ENCODE results near the gene KIAA1755. TPM values are rescaled to one million over a fixed set of nuclear protein-coding genes. Genes with fewer than 3 reads are reported as not detected.

KIAA1755 gene
- total RNA-seq, 4 donors from 2014 or later = 0.17 to 0.88 (median 0.46) TPM; not detected in 1

DNA sequence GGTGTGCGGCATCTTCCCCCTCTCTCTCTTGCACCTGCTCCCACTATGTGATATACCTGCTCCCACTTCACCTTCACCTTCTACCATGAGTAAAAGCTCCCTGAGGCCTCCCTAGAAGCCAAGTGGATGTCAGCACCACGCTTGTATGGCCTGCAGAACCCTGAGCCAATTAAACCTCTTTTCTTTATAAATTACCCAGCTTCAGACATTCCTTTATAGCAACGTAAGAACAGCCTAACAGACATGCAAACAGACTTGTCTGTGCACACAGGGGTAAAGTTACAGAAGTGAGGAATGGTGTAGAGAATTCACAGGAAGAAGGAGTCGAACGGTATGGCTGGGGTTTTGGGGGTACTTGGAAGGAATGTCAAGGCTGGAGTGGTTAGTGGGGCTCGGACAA lies 80.7 kb downstream of the KIAA1755 start:
- no peak overlapping the region for H3K4me3 ChIP-seq (ENCODE audit: low read depth, poor library complexity, severe bottlenecking)
- TF ChIP-seq CTCF (IDR thresholded peaks at IDR 0.05) (no peak), POLR2A (IDR thresholded peaks at IDR 0.05) (no peak)
- WGBS, 2 donors = 77 to 86% methylated on average over 6 of the region's 6 CpGs
- intact Hi-C loops (cut with DNase I; ENCODE audit: low total_unique reads) = no loop called here
- no peak for DNase-seq (ENCODE audit: low spot score in 2 of 2)

- intact Hi-C loops (cut with DNase I; ENCODE audit: low total_unique reads) = no loop called here
- 89 to 93% methylated on average over 4 of the region's 4 CpGs for WGBS, 2 donors
- no peak overlapping the region for H3K4me3 ChIP-seq (ENCODE audit: low read depth, poor library complexity, severe bottlenecking)
- DNase-seq (ENCODE audit: low spot score in 2 of 2) = no peak
- TF ChIP-seq CTCF (IDR thresholded peaks at IDR 0.05) = no peak
These were observed 82.0 kb downstream of the KIAA1755 start for GRCh38 chr20:38178581-38178980.

DNA sequence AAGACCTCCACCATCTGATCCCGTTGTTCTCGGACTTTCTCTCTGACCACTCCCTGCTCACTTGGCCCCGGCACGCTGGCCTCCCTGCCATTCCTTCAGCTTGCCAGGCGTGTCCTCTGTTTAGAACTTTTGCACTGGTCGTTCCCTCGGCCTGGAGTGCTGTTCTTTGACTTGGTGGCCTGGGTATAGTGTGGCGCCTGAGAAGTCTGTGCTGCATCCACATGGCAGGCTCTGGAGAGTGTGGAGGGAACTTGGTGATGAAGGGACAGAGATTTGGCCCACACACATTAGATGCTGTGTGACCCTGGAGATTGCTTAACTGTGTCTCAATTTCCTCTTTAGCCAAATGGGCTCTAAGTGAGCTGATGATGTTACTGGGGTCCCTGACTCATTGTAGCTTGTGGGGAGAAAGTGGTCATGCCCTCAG lies 82.5 kb downstream of the KIAA1755 start:
- DNase-seq (ENCODE audit: low spot score in 2 of 2) = no peak
- 77 to 87% methylated on average over 8 of the region's 8 CpGs for WGBS, 2 donors
- TF ChIP-seq CTCF (IDR thresholded peaks at IDR 0.05) = no peak
- TF ChIP-seq POLR2A (IDR thresholded peaks at IDR 0.05) = no peak
- no peak overlapping the region for H3K4me3 ChIP-seq (ENCODE audit: low read depth, poor library complexity, severe bottlenecking)
- intact Hi-C loops (cut with DNase I; ENCODE audit: low total_unique reads) = no loop called here

DNA sequence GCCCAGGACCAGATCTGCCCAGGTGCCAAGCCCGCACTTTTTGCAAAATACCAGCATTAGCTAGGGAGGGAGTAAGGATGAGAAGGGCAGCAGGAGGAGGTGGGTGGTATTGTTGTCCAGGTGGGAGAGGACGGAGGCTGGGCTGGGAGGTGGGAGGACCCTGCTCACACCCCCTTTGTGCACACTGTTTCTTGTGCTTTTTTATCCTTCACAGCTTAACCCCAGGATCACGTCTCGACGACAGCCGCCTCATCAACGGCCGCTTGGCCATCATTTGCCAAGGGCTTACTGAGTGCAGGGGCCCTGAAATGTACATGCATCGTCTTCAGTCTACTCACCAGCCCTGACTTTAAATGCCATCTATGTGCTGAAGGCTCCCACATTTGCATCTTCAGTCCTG lies 83.3 kb downstream of the KIAA1755 start:
- intact Hi-C loops (cut with DNase I; ENCODE audit: low total_unique reads) = no loop called here
- no peak overlapping the region for H3K4me3 ChIP-seq (ENCODE audit: low read depth, poor library complexity, severe bottlenecking)
- TF ChIP-seq CTCF (IDR thresholded peaks at IDR 0.05) (no peak), POLR2A (IDR thresholded peaks at IDR 0.05) (no peak)
- 84 to 85% methylated on average over 9 of the region's 9 CpGs for WGBS, 2 donors
- DNase-seq (ENCODE audit: low spot score in 2 of 2) = no peak

GRCh38 chr20:38175304-38176180 lies 85.0 kb downstream of the KIAA1755 start:
- DNase-seq (ENCODE audit: low spot score in 2 of 2) = no peak
- WGBS, 2 donors = 71 to 75% methylated on average over 16 of the region's 16 CpGs
- no peak overlapping the region for H3K4me3 ChIP-seq (ENCODE audit: low read depth, poor library complexity, severe bottlenecking)
- TF ChIP-seq POLR2A (IDR thresholded peaks at IDR 0.05) = no peak
- intact Hi-C loops (cut with DNase I; ENCODE audit: low total_unique reads) = no loop called here

DNA sequence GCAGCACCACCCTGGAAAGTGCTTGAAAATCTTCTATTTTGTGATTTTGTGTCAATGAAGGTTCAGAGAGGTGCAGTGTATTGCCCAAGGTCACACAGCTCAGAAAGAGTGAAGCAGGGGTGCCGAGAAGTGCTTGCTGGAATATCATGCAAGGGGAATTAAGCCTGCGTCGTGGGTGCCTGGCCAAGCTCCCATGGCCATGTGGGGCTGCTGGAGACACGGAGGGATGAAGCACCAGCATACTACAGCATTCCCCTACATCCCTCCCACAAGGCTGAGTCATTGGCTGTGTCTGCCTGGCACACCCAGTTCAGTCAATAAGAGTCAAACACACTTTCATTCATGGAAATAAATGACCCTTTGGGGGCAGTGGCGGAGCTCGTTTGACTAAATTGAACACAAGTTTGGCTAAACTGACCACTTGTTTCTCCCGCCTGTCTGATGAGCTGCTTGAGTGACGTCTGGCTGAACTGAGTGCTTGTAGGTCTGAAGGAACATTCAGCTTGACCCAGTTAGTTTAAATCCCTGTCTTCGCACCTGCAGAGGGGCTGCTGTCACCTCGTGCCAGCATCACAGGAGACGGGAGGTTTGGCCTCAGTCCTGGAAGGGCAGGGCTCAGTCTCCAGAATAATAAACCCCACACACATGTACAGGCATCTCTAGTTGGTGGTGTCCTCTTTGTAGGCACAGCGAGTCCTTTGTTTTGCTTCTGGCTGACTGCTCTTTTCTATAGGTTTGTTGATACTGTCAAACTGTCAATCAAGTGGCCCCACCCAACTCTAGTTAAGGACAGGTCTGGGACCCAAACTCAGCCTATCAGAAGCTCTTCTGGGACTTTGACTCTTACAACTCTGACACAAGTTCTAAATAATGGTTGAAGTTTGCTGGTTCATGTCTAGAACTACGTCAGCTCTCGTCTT lies 87.0 kb downstream of the KIAA1755 start:
- TF ChIP-seq POLR2A (IDR thresholded peaks at IDR 0.05) (no peak), CTCF (IDR thresholded peaks at IDR 0.05) (no peak)
- intact Hi-C loops (cut with DNase I; ENCODE audit: low total_unique reads) = no loop called here
- H3K4me3 ChIP-seq (ENCODE audit: low read depth, poor library complexity, severe bottlenecking) = no peak overlapping the region
- 34 to 37% methylated on average over 14 of the region's 14 CpGs for WGBS, 2 donors
- DNase-seq (ENCODE audit: low spot score in 2 of 2) = no peak
